HepG2 (cell line): ENCODE data around the gene SLC6A4. TPM values are rescaled to one million over a fixed set of nuclear protein-coding genes. Genes with fewer than 3 reads are reported as not detected.

ENCODE experiments used
- AHR ChIP-seq: IDR thresholded peaks from 2 replicates; pipeline ENCODE4 v1.6.1; 2018; ENCODE audit warnings: missing genetic modification reagents, missing compliant biosample characterization
- ARNTL ChIP-seq: sonication (generic); formaldehyde crosslinking; IDR thresholded peaks from 2 replicates; pipeline ENCODE4 v1.4.0; 2020; ENCODE audit warnings: mild to moderate bottlenecking, missing genetic modification reagents
- ASH2L ChIP-seq: fragments of 300-600, 200-600 bp; sonication (generic); IDR thresholded peaks from 2 replicates; pipeline ENCODE4 v1.7.0; 2017; ENCODE audit warnings: low read depth, mild to moderate bottlenecking, moderate library complexity, mixed read lengths, low read length; ENCODE audit not compliant: insufficient read length
- BORCS8-MEF2B ChIP-seq: sonication (generic); formaldehyde crosslinking; IDR thresholded peaks from 2 replicates; pipeline ENCODE4 v1.8.0; 2022; ENCODE audit warnings: mild to moderate bottlenecking, missing genetic modification reagents
- CHD4 ChIP-seq: fragments of 200-600 bp; sonication (generic); IDR thresholded peaks from 2 replicates; pipeline ENCODE4 v1.7.0; 2017; ENCODE audit warnings: mild to moderate bottlenecking, low read length, borderline replicate concordance
- FOXM1 ChIP-seq: sonication (generic); formaldehyde crosslinking; IDR thresholded peaks from 2 replicates; pipeline ENCODE4 v1.5.0; 2020; ENCODE audit warnings: missing genetic modification reagents
- GFI1 ChIP-seq: sonication (generic); formaldehyde crosslinking; IDR thresholded peaks from 2 replicates; pipeline ENCODE4 v1.5.0; 2020; ENCODE audit warnings: missing genetic modification reagents, mild to moderate bottlenecking, borderline replicate concordance
- HNRNPLL ChIP-seq: fragments of 200-400 bp; formaldehyde crosslinking; IDR thresholded peaks from 2 replicates; pipeline ENCODE4 v1.6.1; 2017; ENCODE audit warnings: mild to moderate bottlenecking, low read depth, low read length; ENCODE audit not compliant: poor library complexity, severe bottlenecking
- IKZF4 ChIP-seq: sonication (generic); formaldehyde crosslinking; IDR thresholded peaks from 2 replicates; pipeline ENCODE4 v1.5.1; 2020; ENCODE audit warnings: borderline replicate concordance, mild to moderate bottlenecking, low read depth, missing genetic modification reagents; ENCODE audit errors: not compliant biosample characterization
- ISL2 ChIP-seq: sonication (generic); formaldehyde crosslinking; IDR thresholded peaks from 2 replicates; pipeline ENCODE4 v1.5.0; 2020; ENCODE audit warnings: missing genetic modification reagents
- MEIS1 ChIP-seq: sonication (generic); formaldehyde crosslinking; IDR thresholded peaks from 2 replicates; pipeline ENCODE4 v1.9.0; 2021; ENCODE audit warnings: mild to moderate bottlenecking, missing genetic modification reagents, moderate library complexity, borderline replicate concordance
- NFIB ChIP-seq: sonication (generic); formaldehyde crosslinking; IDR thresholded peaks from 2 replicates; pipeline ENCODE4 v1.9.0; 2021; ENCODE audit warnings: missing genetic modification reagents, mild to moderate bottlenecking, borderline replicate concordance
- POGZ ChIP-seq: sonication (generic); formaldehyde crosslinking; IDR thresholded peaks from 2 replicates; pipeline ENCODE4 v1.4.0; 2020; ENCODE audit warnings: mild to moderate bottlenecking, missing genetic modification reagents
- PPARG ChIP-seq: conservative IDR thresholded peaks from 2 replicates; pipeline ENCODE4 v1.6.1; 2016; ENCODE audit warnings: missing biosample characterization, missing genetic modification reagents
- RBM22 ChIP-seq: fragments of 200-400 bp; formaldehyde crosslinking; optimal IDR thresholded peaks from 2 replicates; pipeline ENCODE3; 2017; ENCODE audit warnings: mild to moderate bottlenecking, low read length, moderate library complexity
- SAP130 ChIP-seq: IDR thresholded peaks from 2 replicates; pipeline ENCODE4 v1.6.1; 2016; ENCODE audit warnings: low read depth
- SP140L ChIP-seq: sonication (generic); formaldehyde crosslinking; IDR thresholded peaks from 2 replicates; pipeline ENCODE4 v1.4.0; 2020; ENCODE audit warnings: missing genetic modification reagents, borderline replicate concordance
- TCF12 ChIP-seq, 2 experiments: fragments of 450-650 bp in 1 of 2; sonication (generic) in 1 of 2; formaldehyde crosslinking in 1 of 2; IDR thresholded peaks; 2 replicates each; pipeline versions ENCODE4 v1.6.1 to v1.8.0; 2017 to 2022; ENCODE audit warnings: antibody characterized with exemption in 1 of 2, mild to moderate bottlenecking in 1 of 2, missing genetic modification reagents in 1 of 2, moderate library complexity in 1 of 2
- TEAD3 ChIP-seq: optimal IDR thresholded peaks from 2 replicates; pipeline ENCODE3; 2016; ENCODE audit warnings: borderline replicate concordance
- TMF1 ChIP-seq: sonication (generic); formaldehyde crosslinking; IDR thresholded peaks from 2 replicates; pipeline ENCODE4 v1.8.1; 2022; ENCODE audit warnings: low read depth, missing genetic modification reagents
- YY1 ChIP-seq: IDR thresholded peaks from 2 replicates; pipeline ENCODE4 v1.6.1; 2011; ENCODE audit warnings: low read length, low read depth, moderate library complexity, mild to moderate bottlenecking; ENCODE audit not compliant: insufficient read depth, insufficient replicate concordance
- ZKSCAN1 ChIP-seq: fragments of 150-350 bp; IDR thresholded peaks from 2 replicates; pipeline ENCODE4 v1.6.1; 2014; ENCODE audit warnings: low read length
- ZMYM3 ChIP-seq: sonication (generic); formaldehyde crosslinking; IDR thresholded peaks from 2 replicates; pipeline ENCODE4 v1.5.1; 2020; ENCODE audit warnings: mild to moderate bottlenecking, missing genetic modification reagents
- ZNF660 ChIP-seq: sonication (generic); formaldehyde crosslinking; IDR thresholded peaks from 2 replicates; pipeline ENCODE4 v1.5.1; 2020; ENCODE audit warnings: mild to moderate bottlenecking, low read depth, missing genetic modification reagents, borderline replicate concordance
- polyA plus RNA-seq, 8 experiments: library from polyadenylated mRNA; depleted of rRNA in 3 of 8; stranded (reverse) in 7 of 8; unstranded in 1 of 8; fragments of >200 nt; fragmentation: Illumina TruSeq in 4 of 8; extraction: Trizol in 4 of 8; gene quantifications; 2 replicates each; pipeline versions ENCODE4 v1.2.1 to v1.2.3, GENCODE V29; 2011 to 2016; ENCODE audit warnings: low read depth in 4 of 8, missing spikeins in 1 of 8, mixed read lengths in 1 of 8; ENCODE audit not compliant: insufficient read depth in 1 of 8
- total RNA-seq, 5 experiments: library from RNA; depleted of rRNA; stranded (reverse); fragments of >200 nt; fragmentation: Illumina TruSeq; extraction: Trizol; gene quantifications; 2 replicates each; pipeline ENCODE4 v1.2.3, GENCODE V29; 2016; ENCODE audit warnings: low read depth in 1 of 5
- TF ChIP-seq, protein P1 (sequence below): sonication (generic); formaldehyde crosslinking; IDR thresholded peaks from 2 replicates; pipeline ENCODE4 v1.5.1; 2020; ENCODE audit warnings: mild to moderate bottlenecking, missing genetic modification reagents, moderate library complexity
- TF ChIP-seq, protein P2 (sequence below): sonication (generic); formaldehyde crosslinking; IDR thresholded peaks from 2 replicates; pipeline ENCODE4 v1.4.0; 2020; ENCODE audit warnings: missing genetic modification reagents

Gene SLC6A4
- total and polyA plus RNA-seq, 2 of the 13 experiments (the other 11 are each of a cell fraction or from before 2014, with no cell fraction given) = 7.6 to 20.3 TPM

DNA sequence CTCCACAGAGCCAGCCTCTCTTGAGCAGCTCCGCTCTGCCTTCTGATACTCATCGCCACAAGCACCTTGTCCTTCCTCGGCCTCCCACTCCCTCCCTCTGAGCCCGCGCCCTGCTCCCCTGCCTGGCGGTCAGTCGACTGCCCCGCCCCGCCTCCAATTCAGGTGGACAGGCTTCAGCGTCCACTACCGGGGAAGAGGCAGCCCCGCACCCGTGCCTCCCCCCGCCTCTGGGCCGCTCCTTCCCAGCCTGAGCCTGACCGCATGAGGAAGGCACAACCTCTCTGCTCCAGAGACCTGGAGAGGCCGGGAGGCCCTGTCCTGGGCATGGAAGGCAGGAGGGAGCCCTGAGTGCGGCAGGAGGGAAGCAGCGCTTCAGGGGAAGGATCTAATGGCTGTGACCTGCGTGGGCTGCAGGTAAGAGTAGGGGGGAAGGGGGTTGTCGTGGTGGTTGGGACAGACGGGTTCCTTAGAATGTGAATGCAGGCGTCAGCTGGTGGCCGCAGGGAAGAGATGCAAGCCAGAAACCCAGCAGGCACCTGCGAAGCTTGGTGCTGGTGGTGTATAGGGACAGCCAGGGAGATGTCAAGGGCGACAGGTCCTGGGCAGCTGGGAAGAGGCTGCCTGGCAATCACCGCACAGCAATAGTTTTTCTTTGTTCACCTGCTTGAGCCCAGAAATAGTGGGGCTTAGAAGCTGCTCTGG, 3.0 kb upstream of the SLC6A4 start (continued):
- TF ChIP-seq ISL2 (CRISPR knock-in tag) = no peak
- TF ChIP-seq SP140L (CRISPR knock-in tag) = no peak
- no peak for TF ChIP-seq MEIS1 (CRISPR knock-in tag)
- TF ChIP-seq SAP130 (CRISPR knock-in tag) = peak; percentile 27; the same call in 1 of the 2 replicates
- TF ChIP-seq IKZF4 (CRISPR knock-in tag) = no peak
- TF ChIP-seq PPARG (CRISPR knock-in tag) = no peak
- TF ChIP-seq TEAD3 (CRISPR knock-in tag) = no peak
- no peak for TF ChIP-seq TCF12 (IDR thresholded peaks at IDR 0.05)
- no peak for TF ChIP-seq TCF12 (CRISPR knock-in tag; IDR thresholded peaks at IDR 0.05)
- TF ChIP-seq GFI1 = no peak
- TF ChIP-seq ASH2L = no peak
- TF ChIP-seq POGZ (CRISPR knock-in tag) = no peak
- TF ChIP-seq YY1 = no peak
- no peak for TF ChIP-seq TMF1 (CRISPR knock-in tag)
- TF ChIP-seq NFIB (CRISPR knock-in tag) = no peak
- TF ChIP-seq CHD4 = no peak
- TF ChIP-seq ZNF660 (CRISPR knock-in tag) = no peak
- TF ChIP-seq, protein P1, sequence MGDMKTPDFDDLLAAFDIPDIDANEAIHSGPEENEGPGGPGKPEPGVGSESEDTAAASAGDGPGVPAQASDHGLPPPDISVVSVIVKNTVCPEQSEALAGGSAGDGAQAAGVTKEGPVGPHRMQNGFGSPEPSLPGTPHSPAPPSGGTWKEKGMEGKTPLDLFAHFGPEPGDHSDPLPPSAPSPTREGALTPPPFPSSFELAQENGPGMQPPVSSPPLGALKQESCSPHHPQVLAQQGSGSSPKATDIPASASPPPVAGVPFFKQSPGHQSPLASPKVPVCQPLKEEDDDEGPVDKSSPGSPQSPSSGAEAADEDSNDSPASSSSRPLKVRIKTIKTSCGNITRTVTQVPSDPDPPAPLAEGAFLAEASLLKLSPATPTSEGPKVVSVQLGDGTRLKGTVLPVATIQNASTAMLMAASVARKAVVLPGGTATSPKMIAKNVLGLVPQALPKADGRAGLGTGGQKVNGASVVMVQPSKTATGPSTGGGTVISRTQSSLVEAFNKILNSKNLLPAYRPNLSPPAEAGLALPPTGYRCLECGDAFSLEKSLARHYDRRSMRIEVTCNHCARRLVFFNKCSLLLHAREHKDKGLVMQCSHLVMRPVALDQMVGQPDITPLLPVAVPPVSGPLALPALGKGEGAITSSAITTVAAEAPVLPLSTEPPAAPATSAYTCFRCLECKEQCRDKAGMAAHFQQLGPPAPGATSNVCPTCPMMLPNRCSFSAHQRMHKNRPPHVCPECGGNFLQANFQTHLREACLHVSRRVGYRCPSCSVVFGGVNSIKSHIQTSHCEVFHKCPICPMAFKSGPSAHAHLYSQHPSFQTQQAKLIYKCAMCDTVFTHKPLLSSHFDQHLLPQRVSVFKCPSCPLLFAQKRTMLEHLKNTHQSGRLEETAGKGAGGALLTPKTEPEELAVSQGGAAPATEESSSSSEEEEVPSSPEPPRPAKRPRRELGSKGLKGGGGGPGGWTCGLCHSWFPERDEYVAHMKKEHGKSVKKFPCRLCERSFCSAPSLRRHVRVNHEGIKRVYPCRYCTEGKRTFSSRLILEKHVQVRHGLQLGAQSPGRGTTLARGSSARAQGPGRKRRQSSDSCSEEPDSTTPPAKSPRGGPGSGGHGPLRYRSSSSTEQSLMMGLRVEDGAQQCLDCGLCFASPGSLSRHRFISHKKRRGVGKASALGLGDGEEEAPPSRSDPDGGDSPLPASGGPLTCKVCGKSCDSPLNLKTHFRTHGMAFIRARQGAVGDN (CRISPR knock-in tag) = peak; percentile 67
- no peak for TF ChIP-seq AHR (CRISPR knock-in tag)
- TF ChIP-seq BORCS8-MEF2B = no peak
- TF ChIP-seq ZMYM3 (CRISPR knock-in tag) = no peak
- no peak for TF ChIP-seq RBM22
- TF ChIP-seq ARNTL (CRISPR knock-in tag) = no peak
- peak; percentile 43 for TF ChIP-seq HNRNPLL
- TF ChIP-seq, protein P2, sequence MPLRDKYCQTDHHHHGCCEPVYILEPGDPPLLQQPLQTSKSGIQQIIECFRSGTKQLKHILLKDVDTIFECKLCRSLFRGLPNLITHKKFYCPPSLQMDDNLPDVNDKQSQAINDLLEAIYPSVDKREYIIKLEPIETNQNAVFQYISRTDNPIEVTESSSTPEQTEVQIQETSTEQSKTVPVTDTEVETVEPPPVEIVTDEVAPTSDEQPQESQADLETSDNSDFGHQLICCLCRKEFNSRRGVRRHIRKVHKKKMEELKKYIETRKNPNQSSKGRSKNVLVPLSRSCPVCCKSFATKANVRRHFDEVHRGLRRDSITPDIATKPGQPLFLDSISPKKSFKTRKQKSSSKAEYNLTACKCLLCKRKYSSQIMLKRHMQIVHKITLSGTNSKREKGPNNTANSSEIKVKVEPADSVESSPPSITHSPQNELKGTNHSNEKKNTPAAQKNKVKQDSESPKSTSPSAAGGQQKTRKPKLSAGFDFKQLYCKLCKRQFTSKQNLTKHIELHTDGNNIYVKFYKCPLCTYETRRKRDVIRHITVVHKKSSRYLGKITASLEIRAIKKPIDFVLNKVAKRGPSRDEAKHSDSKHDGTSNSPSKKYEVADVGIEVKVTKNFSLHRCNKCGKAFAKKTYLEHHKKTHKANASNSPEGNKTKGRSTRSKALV = no peak
- TF ChIP-seq FOXM1 (CRISPR knock-in tag) = no peak
- TF ChIP-seq ZKSCAN1 = no peak
